B cell (primary cell): ENCODE data around the gene PCDHGA2. TPM values are rescaled to one million over a fixed set of nuclear protein-coding genes. Genes with fewer than 3 reads are reported as not detected.

Experiments used
- ATAC-seq: fragments of 200-7000 bp; cut with Tn5 transposase; one replicate; pipeline ENCODE4 v1.10.0; 2021; ENCODE audit warnings: low read depth, mild to moderate bottlenecking, moderate number of reproducible peaks, moderate library complexity
- CTCF ChIA-PET: fragments of 350-600 bp; sonication (Branson Sonifier 250); formaldehyde crosslinking; loops from one replicate; lab custom pipeline; 2021; ENCODE audit warnings: antibody characterized with exemption, inconsistent platforms; lab: Charles Lee
- POLR2A ChIA-PET: fragments of 350-600 bp; sonication (Branson Sonifier 250); formaldehyde crosslinking; loops from one replicate; lab custom pipeline; 2021; ENCODE audit warnings: antibody characterized with exemption; lab: Charles Lee
- DNase-seq: peaks from one replicate; pipeline ENCODE4 v3.0.0; 2013
- H2AFZ ChIP-seq: 2 replicates; pipeline ENCODE4 v1.6.1; 2012; ENCODE audit warnings: mild to moderate bottlenecking, low read depth, low read length; ENCODE audit not compliant: insufficient read depth, poor library complexity, severe bottlenecking
- H3K27ac ChIP-seq, 2 donors: 1 replicate in 1 of 2; 2 replicates in 1 of 2; pipeline ENCODE4 v1.5.1; 2012 to 2013; ENCODE audit warnings: low read length in 2 of 2, mild to moderate bottlenecking in 2 of 2, moderate library complexity in 1 of 2
- H3K27me3 ChIP-seq, 4 experiments: fragments of 200-600 bp in 1 of 4; sonication (generic) in 1 of 4; replicated peaks in 1 of 4; 1 replicate in 2 of 4; 2 replicates in 2 of 4; pipeline versions ENCODE4 v1.6.1 to v1.7.0; 2013 to 2016; ENCODE audit warnings: low read length in 3 of 4, mild to moderate bottlenecking in 2 of 4, mixed read lengths in 1 of 4, moderate library complexity in 1 of 4; ENCODE audit not compliant: insufficient read depth in 4 of 4, control insufficient read depth in 3 of 4; ENCODE audit errors: control extremely low read depth in 1 of 4
- H3K36me3 ChIP-seq, 2 experiments: replicated peaks in 1 of 2; 1 replicate in 1 of 2; 2 replicates in 1 of 2; pipeline versions ENCODE4 v1.6.1 to v1.7.1; 2013; ENCODE audit warnings: low read length in 1 of 2; ENCODE audit not compliant: insufficient read depth in 2 of 2, control insufficient read depth in 1 of 2; ENCODE audit errors: control extremely low read depth in 1 of 2, extremely low read depth in 1 of 2
- H3K4me1 ChIP-seq, 2 donors: fragments of 200-600 bp in 1 of 2; sonication (generic) in 1 of 2; 1 replicate in 1 of 2; 2 replicates in 1 of 2; pipeline versions ENCODE4 v1.5.1 to v1.6.1; 2013 to 2017; ENCODE audit warnings: low read length in 2 of 2; ENCODE audit not compliant: control insufficient read depth in 2 of 2, insufficient read depth in 2 of 2
- H3K4me2 ChIP-seq: replicated peaks from 2 replicates; pipeline ENCODE3; 2012; ENCODE audit warnings: mild to moderate bottlenecking, low read depth, low read length; ENCODE audit not compliant: poor library complexity, severe bottlenecking
- H3K4me3 ChIP-seq, 5 experiments: fragments of 200-600 bp in 1 of 5; sonication (generic) in 1 of 5; 1 replicate in 3 of 5; 2 replicates in 2 of 5; pipeline versions ENCODE4 v1.5.1 to v1.7.0; 2011 to 2016; ENCODE audit warnings: low read length in 4 of 5, mild to moderate bottlenecking in 4 of 5, low read depth in 2 of 5, control low read depth in 1 of 5, moderate library complexity in 1 of 5; ENCODE audit not compliant: insufficient read depth in 1 of 5; ENCODE audit errors: control extremely low read depth in 1 of 5, extremely low read depth in 1 of 5
- H3K79me2 ChIP-seq: fragments of 200-600 bp; sonication (generic); one replicate; pipeline ENCODE4 v1.6.0; 2016; ENCODE audit warnings: low read length; ENCODE audit not compliant: control insufficient read depth, insufficient read depth
- H3K9ac ChIP-seq: fragments of 200-600 bp; sonication (generic); 2 replicates; pipeline ENCODE4 v1.6.1; 2017; ENCODE audit warnings: mild to moderate bottlenecking, low read length, moderate library complexity
- H3K9me3 ChIP-seq, 3 donors: one replicate each; pipeline versions ENCODE4 v1.6.1 to v1.7.1; 2013; ENCODE audit warnings: low read length in 2 of 3; ENCODE audit not compliant: control insufficient read depth in 2 of 3, insufficient read depth in 1 of 3; ENCODE audit errors: control extremely low read depth in 1 of 3
- H4K20me1 ChIP-seq: 2 replicates; pipeline ENCODE4 v1.6.0; 2012; ENCODE audit warnings: mild to moderate bottlenecking, low read length; ENCODE audit not compliant: insufficient read depth, control insufficient read depth, poor library complexity, severe bottlenecking
- H3K27ac Mint-ChIP-seq: one replicate; pipeline ENCODE4 v1.8.0; 2021; ENCODE audit warnings: mixed read lengths
- H3K27me3 Mint-ChIP-seq: one replicate; pipeline ENCODE4 v1.8.0; 2021; ENCODE audit warnings: mixed read lengths
- H3K4me1 Mint-ChIP-seq: one replicate; pipeline ENCODE4 v1.8.0; 2021; ENCODE audit warnings: mixed read lengths
- H3K4me3 Mint-ChIP-seq: one replicate; pipeline ENCODE4 v1.8.0; 2021; ENCODE audit warnings: mixed read lengths
- H3K9me3 Mint-ChIP-seq: one replicate; pipeline ENCODE4 v1.8.0; 2022; ENCODE audit warnings: mixed read lengths; ENCODE audit not compliant: insufficient read depth
- EZH2 ChIP-seq: IDR thresholded peaks from 2 replicates; pipeline ENCODE4 v1.6.1; 2012; ENCODE audit warnings: borderline replicate concordance, low read depth, mild to moderate bottlenecking, moderate library complexity, low read length; ENCODE audit not compliant: insufficient read depth, poor library complexity, severe bottlenecking
- WGBS: methylation state at CpG from one replicate; pipeline ENCODE4 v1.1.5; 2013; ENCODE audit warnings: missing lambda C conversion rate; ENCODE audit not compliant: insufficient coverage; 5-methylcytosine and 5-hydroxymethylcytosine counted together
- intact Hi-C: fragments of 100-400 bp; cut with micrococcal nuclease; formaldehyde crosslinking; loops from one replicate; pipeline ENCODE4 v1.10.0; 2022
- polyA plus RNA-seq: library from polyadenylated mRNA; depleted of rRNA; stranded (reverse); fragments of >200 nt; gene quantifications from 2 replicates; pipeline ENCODE4 v1.2.3, GENCODE V29; 2012
- total RNA-seq, 2 donors: library from RNA; stranded (reverse); fragments of 120-200 nt in 1 of 2; gene quantifications; 1 replicate in 1 of 2; 2 replicates in 1 of 2; pipeline versions ENCODE4 v1.2.3 to v1.2.4, GENCODE V29; 2013 to 2022
- TF ChIP-seq, protein P1 (sequence below): fragments of 200-600 bp; IDR thresholded peaks from one replicate; pipeline ENCODE4 v1.8.0; 2022; ENCODE audit warnings: antibody characterized with exemption, mild to moderate bottlenecking

PCDHGA2 gene
- total and polyA plus RNA-seq, 2 donors (not counting 1 experiment from before 2014, with no cell fraction given): 0.07 to 0.09 TPM

DNA sequence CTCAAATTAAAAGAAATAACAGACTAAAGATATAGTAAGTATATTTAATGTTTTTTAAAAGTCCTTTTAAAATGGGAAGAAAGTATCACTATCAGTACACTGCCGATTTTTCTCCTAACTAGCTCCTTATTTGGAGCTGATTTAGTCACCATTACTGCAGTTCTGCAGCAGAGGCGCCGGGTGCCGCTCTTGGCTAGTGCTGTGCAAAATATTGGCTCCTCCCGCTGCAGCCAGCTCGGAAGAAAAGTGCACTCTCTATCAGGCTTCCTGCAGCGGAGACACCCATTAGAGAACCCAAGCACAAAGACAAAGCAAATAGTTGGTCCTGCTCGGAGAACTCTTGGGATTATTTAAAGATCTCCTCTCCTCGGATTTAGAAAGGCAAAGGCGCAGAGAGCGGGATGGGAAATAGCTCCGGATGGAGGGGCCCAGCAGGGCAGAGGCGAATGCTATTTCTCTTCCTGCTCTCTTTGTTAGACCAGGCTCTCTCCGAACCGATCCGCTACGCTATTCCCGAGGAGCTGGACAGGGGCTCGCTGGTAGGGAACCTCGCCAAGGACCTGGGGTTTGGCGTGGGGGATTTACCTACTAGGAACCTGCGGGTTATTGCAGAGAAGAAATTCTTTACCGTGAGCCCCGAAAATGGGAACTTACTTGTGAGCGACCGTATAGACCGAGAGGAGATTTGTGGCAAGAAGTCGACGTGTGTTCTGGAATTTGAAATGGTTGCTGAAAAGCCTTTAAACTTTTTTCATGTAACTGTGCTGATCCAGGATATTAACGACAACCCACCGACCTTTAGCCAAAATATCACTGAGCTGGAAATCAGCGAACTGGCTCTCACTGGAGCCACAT lies 31.7 kb downstream of the PCDHGA2 start, which contains the start of gene PCDHGB3:
Gene PCDHGB3, plus strand, starts transcription at position 249 of the 855 bp plus-strand sequence. Its CDS starts 153 bp downstream, at position 402.
- H3K4me3 ChIP-seq: peak within 1 kb of the TSS in 4 of 5 experiments; percentile 23 to 55 (median 38)
- peak; percentile 54 for DNase-seq
- Mint-ChIP-seq H3K4me1 (peaks cover 8% of the 10 kb centered on the region), H3K27ac (peak within 1 kb of the TSS; percentile 39), H3K27me3 (peaks cover 53% of the 10 kb centered on the region), H3K9me3 (peaks cover 9% of the 10 kb centered on the region), H3K4me3 (peak within 1 kb of the TSS; percentile 82)
- peak within 1 kb of the TSS; percentile 51 for H3K9ac ChIP-seq
- TF ChIP-seq, protein P1, sequence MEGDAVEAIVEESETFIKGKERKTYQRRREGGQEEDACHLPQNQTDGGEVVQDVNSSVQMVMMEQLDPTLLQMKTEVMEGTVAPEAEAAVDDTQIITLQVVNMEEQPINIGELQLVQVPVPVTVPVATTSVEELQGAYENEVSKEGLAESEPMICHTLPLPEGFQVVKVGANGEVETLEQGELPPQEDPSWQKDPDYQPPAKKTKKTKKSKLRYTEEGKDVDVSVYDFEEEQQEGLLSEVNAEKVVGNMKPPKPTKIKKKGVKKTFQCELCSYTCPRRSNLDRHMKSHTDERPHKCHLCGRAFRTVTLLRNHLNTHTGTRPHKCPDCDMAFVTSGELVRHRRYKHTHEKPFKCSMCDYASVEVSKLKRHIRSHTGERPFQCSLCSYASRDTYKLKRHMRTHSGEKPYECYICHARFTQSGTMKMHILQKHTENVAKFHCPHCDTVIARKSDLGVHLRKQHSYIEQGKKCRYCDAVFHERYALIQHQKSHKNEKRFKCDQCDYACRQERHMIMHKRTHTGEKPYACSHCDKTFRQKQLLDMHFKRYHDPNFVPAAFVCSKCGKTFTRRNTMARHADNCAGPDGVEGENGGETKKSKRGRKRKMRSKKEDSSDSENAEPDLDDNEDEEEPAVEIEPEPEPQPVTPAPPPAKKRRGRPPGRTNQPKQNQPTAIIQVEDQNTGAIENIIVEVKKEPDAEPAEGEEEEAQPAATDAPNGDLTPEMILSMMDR: peak; percentile 38
- no peak for TF ChIP-seq EZH2
- H3K9me3 ChIP-seq: peaks cover 4 to 61% (median 45%) of the 10 kb centered on the region in 3 donors
- 26% methylated on average over 32 of the region's 32 CpGs for WGBS
- peak; percentile 74 for ATAC-seq
- POLR2A ChIA-PET: no interaction called here
- no peaks in the 10 kb centered on the region for H4K20me1 ChIP-seq
- CTCF ChIA-PET: interaction anchor here (0.7 to 3.0 kb wide), 15 partner anchors 12 to 509 kb away, joined by 3 to 17 read pairs (median 4); partner anchors contain the start of genes PCDHGA10, PCDHGA11, PCDHGA12 and PCDHGC3
- no peak within 1 kb of the TSS for H3K27ac ChIP-seq
- peak within 1 kb of the TSS; percentile 58 for H3K4me2 ChIP-seq
- peaks cover 0 to 5% of the 10 kb centered on the region in 2 donors for H3K4me1 ChIP-seq
- H3K27me3 ChIP-seq: peaks cover 0 to 65% (median 39%) of the 10 kb centered on the region in 4 experiments
- no peaks in the 10 kb centered on the region for H3K36me3 ChIP-seq
- peak within 1 kb of the TSS; percentile 71 for H2AFZ ChIP-seq
- no peaks in the 10 kb centered on the region for H3K79me2 ChIP-seq
- intact Hi-C loops: loop anchor here (1.0 to 5.0 kb wide), 2 partner anchors 32 to 188 kb away; partner anchors contain the start of gene PCDHGA9
